Thoracic aorta (tissue), 2 donors: Measurements from ENCODE around the gene CDK13. TPM values are rescaled to one million over a fixed set of nuclear protein-coding genes. Genes with fewer than 3 reads are reported as not detected.

Source experiments
- ATAC-seq: fragments of 150-250 bp; one replicate; pipeline ENCODE4 v1.8.0; 2017; ENCODE audit warnings: low read depth; ENCODE audit not compliant: insufficient number of reproducible peaks, low FRiP score
- DNase-seq: peaks from one replicate; pipeline ENCODE4 v3.0.0-alpha.2; 2020; ENCODE audit warnings: low spot score
- H3K27ac ChIP-seq, 2 donors: fragments of 200-600 bp; sonication (generic); 1 replicate in 1 of 2; 2 replicates in 1 of 2; pipeline ENCODE4 v1.5.1; 2016; ENCODE audit warnings: mild to moderate bottlenecking in 2 of 2, moderate library complexity in 2 of 2
- H3K27me3 ChIP-seq: fragments of 200-600 bp; sonication (generic); replicated peaks from 2 replicates; pipeline ENCODE4 v1.6.0; 2016; ENCODE audit warnings: mild to moderate bottlenecking; ENCODE audit not compliant: insufficient read depth
- H3K36me3 ChIP-seq: fragments of 200-600 bp; sonication (generic); one replicate; pipeline ENCODE4 v1.5.1; 2016
- H3K4me1 ChIP-seq, 2 donors: fragments of 200-600 bp; sonication (generic); 1 replicate in 1 of 2; 2 replicates in 1 of 2; pipeline versions ENCODE4 v1.5.1 to v1.6.0; 2016; ENCODE audit warnings: low read depth in 2 of 2, mild to moderate bottlenecking in 1 of 2; ENCODE audit not compliant: control insufficient read depth in 1 of 2
- H3K4me3 ChIP-seq: fragments of 200-600 bp; sonication (generic); 2 replicates; pipeline ENCODE4 v1.5.1; 2016; ENCODE audit warnings: mild to moderate bottlenecking
- H3K9me3 ChIP-seq: fragments of 200-600 bp; sonication (generic); 2 replicates; pipeline ENCODE4 v1.5.1; 2016
- total RNA-seq, 2 donors: library from RNA; depleted of rRNA; stranded (reverse); fragments of >200 nt; gene quantifications; one replicate each; pipeline versions ENCODE4 v1.1.0 to v1.2.3, GENCODE V29; 2016
- TF ChIP-seq, protein P1 (sequence below): fragments of 200-600 bp; sonication (generic); IDR thresholded peaks from one replicate; pipeline ENCODE4 v1.5.1; 2019; ENCODE audit warnings: antibody characterized with exemption

The CDK13 gene
- total RNA-seq, 2 donors from 2014 or later: 61.3 to 107 TPM

DNA sequence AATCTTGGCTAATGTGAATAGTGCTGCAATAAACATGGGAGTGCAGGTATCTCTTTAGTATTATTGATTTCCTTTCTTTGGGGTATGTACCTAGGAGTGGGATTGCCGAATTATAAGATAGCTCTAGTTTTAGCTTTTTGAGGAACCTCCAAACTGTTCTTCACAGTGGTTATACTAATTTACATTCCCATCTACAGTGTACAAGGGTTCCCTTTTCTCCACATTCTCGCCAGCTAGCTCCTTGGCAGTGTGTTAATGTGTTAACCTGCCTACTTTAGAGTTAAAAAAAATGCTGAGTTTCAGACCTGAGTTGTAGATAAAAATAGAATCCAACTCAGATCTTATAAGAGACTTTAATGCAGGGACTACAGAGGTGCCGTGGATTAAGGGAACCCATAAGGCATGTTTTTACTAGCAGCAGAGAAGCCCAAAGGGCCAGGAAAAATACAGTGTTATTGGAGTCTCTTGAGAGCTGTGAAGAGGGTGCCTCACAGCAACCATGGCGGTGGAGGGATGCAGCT lies 35.4 kb downstream of the CDK13 start:
- TF ChIP-seq, protein P1, sequence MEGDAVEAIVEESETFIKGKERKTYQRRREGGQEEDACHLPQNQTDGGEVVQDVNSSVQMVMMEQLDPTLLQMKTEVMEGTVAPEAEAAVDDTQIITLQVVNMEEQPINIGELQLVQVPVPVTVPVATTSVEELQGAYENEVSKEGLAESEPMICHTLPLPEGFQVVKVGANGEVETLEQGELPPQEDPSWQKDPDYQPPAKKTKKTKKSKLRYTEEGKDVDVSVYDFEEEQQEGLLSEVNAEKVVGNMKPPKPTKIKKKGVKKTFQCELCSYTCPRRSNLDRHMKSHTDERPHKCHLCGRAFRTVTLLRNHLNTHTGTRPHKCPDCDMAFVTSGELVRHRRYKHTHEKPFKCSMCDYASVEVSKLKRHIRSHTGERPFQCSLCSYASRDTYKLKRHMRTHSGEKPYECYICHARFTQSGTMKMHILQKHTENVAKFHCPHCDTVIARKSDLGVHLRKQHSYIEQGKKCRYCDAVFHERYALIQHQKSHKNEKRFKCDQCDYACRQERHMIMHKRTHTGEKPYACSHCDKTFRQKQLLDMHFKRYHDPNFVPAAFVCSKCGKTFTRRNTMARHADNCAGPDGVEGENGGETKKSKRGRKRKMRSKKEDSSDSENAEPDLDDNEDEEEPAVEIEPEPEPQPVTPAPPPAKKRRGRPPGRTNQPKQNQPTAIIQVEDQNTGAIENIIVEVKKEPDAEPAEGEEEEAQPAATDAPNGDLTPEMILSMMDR: no peak
- H3K36me3 ChIP-seq: peaks cover 4% of the 10 kb centered on the region
- no peak overlapping the region for H3K4me3 ChIP-seq

GRCh38 chr7:39987641-39988347 lies 37.7 kb downstream of the CDK13 start:
- TF ChIP-seq, protein P1: no peak
- ATAC-seq (no peak), DNase-seq (no peak)
- Histone ChIP-seq H3K9me3 (no peaks in the 10 kb centered on the region), H3K27me3 (no peaks in the 10 kb centered on the region), H3K4me3 (no peak overlapping the region), H3K36me3 (peaks cover 4% of the 10 kb centered on the region), H3K4me1 (peaks cover 13 to 15% of the 10 kb centered on the region in 2 donors), H3K27ac (no peak overlapping the region)

More for the DNA sequence above, 35.4 kb downstream of the CDK13 start:
- H3K27ac ChIP-seq: no peak overlapping the region
- DNase-seq: no peak
- peaks cover 17% of the 10 kb centered on the region in 2 donors for H3K4me1 ChIP-seq
- no peaks in the 10 kb centered on the region for H3K9me3 ChIP-seq
- H3K27me3 ChIP-seq: no peaks in the 10 kb centered on the region
- no peak for ATAC-seq

- H3K4me1 ChIP-seq: no peaks in the 10 kb centered on the region
- H3K27ac ChIP-seq: no peak overlapping the region
- no peak for DNase-seq
- ATAC-seq: no peak
- H3K4me3 ChIP-seq: no peak overlapping the region
- TF ChIP-seq, protein P1: no peak
- no peaks in the 10 kb centered on the region for H3K27me3 ChIP-seq
- H3K9me3 ChIP-seq: no peaks in the 10 kb centered on the region
- peaks cover 5% of the 10 kb centered on the region for H3K36me3 ChIP-seq
Observed at GRCh38 chr7:40000734-40001315, 50.8 kb downstream of the CDK13 start.

DNA sequence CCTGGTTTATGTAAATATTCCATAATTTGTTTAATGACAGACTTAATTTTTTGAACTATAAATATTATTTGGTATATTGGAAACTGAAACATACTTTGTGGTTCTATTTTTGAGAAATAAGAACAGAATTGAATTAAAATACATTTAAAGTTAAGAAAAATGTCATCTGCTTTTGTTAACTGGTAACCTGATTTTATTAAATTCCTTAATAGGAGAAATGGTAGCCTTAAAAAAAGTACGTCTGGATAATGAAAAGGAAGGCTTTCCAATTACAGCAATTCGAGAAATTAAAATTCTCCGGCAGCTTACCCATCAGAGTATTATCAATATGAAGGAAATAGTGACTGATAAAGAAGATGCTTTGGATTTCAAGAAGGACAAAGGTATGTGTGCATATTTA lies 51.6 kb downstream of the CDK13 start:
- H3K9me3 ChIP-seq: no peaks in the 10 kb centered on the region
- DNase-seq: no peak
- no peaks in the 10 kb centered on the region for H3K27me3 ChIP-seq
- no peaks in the 10 kb centered on the region for H3K4me1 ChIP-seq
- no peak overlapping the region for H3K27ac ChIP-seq
- ATAC-seq: no peak
- TF ChIP-seq, protein P1: no peak
- no peak overlapping the region for H3K4me3 ChIP-seq
- peaks cover 5% of the 10 kb centered on the region for H3K36me3 ChIP-seq

DNA sequence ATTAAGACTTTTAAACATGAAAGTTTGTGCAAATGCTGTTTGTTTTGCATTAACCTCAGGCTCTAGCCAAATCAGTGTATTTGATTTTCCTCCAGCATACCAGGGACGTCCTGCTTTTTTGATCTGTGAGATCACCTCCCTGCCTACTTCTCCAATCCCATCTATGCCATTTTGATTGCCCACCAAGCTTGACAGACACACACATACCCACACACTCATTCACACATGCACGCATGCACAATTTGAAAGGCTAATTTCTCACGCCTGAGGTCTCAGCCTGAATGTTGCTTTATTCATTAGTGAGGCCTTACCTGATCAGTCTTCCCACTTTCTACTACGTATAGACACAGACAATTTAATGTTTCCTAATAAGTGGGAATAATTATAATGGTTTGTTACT lies 53.5 kb downstream of the CDK13 start:
- Histone ChIP-seq H3K36me3 (peaks cover 5% of the 10 kb centered on the region), H3K27me3 (no peaks in the 10 kb centered on the region), H3K4me1 (peaks cover 0 to 4% of the 10 kb centered on the region in 2 donors), H3K4me3 (no peak overlapping the region), H3K9me3 (no peaks in the 10 kb centered on the region), H3K27ac (no peak overlapping the region)
- DNase-seq (no peak), ATAC-seq (no peak)
- TF ChIP-seq, protein P1: no peak
